ENCODE data around the gene URM1. TPM values are rescaled to one million over a fixed set of nuclear protein-coding genes. Genes with fewer than 3 reads are reported as not detected.

URM1 gene
- total RNA-seq, 1 experiment from 2014 or later: 84.8 TPM

GRCh38 chr9:128365525-128365924, 5.6 kb upstream of the URM1 start:
- ChIA-PET POLR2A (ENCODE audit: low non-redundant PET) (no interaction called here), CTCF (interaction anchor here (0.5 kb wide), 1 partner anchor 74 kb away, joined by 5 read pairs; no protein-coding TSS in a partner anchor)
- no TSS peak for BruUV-seq (replicated peaks)
- intact Hi-C loops (cut with micrococcal nuclease; ENCODE audit: unreplicated experiment): no loop called here
- Histone ChIP-seq H3K36me3 (ENCODE audit: insufficient read depth, low read length, poor library complexity, severe bottlenecking) (no peaks in the 10 kb centered on the region), H3K9me3 (ENCODE audit: low read depth, low read length, poor library complexity, severe bottlenecking) (no peaks in the 10 kb centered on the region), H3K27me3 (replicated peaks; ENCODE audit: insufficient read depth, low read depth, low read length, poor library complexity) (no peaks in the 10 kb centered on the region), H3K4me1 (ENCODE audit: insufficient read depth, low read length, poor library complexity, severe bottlenecking) (peaks cover 24% of the 10 kb centered on the region), H3K27ac (ENCODE audit: low read depth, low read length, poor library complexity, severe bottlenecking) (peak overlapping the region; percentile 79), H3K4me3 (ENCODE audit: low read depth, low read length, poor library complexity, severe bottlenecking) (peak overlapping the region; percentile 32)
- DNase-seq (ENCODE audit: low spot score): no peak
- no peak for TF ChIP-seq CTCF (conservative IDR thresholded peaks at IDR 0.05; ENCODE audit: low read depth, low read length)
- no peak for TF ChIP-seq EZH2 (IDR thresholded peaks at IDR 0.05; ENCODE audit: borderline replicate concordance, low read depth, low read length, poor library complexity, severe bottlenecking)

- H3K27ac ChIP-seq (ENCODE audit: low read depth, low read length, poor library complexity, severe bottlenecking): no peak overlapping the region
- intact Hi-C loops (cut with micrococcal nuclease; ENCODE audit: unreplicated experiment): no loop called here
- no peaks in the 10 kb centered on the region for H3K27me3 ChIP-seq (replicated peaks; ENCODE audit: insufficient read depth, low read depth, low read length, poor library complexity)
- H3K4me3 ChIP-seq (ENCODE audit: low read depth, low read length, poor library complexity, severe bottlenecking): no peak overlapping the region
- CTCF ChIA-PET: no interaction called here
- no peak for DNase-seq (ENCODE audit: low spot score)
- peaks cover 20% of the 10 kb centered on the region for H3K4me1 ChIP-seq (ENCODE audit: insufficient read depth, low read length, poor library complexity, severe bottlenecking)
- no peaks in the 10 kb centered on the region for H3K9me3 ChIP-seq (ENCODE audit: low read depth, low read length, poor library complexity, severe bottlenecking)
- no TSS peak for BruUV-seq (replicated peaks)
- TF ChIP-seq EZH2 (IDR thresholded peaks at IDR 0.05; ENCODE audit: borderline replicate concordance, low read depth, low read length, poor library complexity, severe bottlenecking) (no peak), CTCF (conservative IDR thresholded peaks at IDR 0.05; ENCODE audit: low read depth, low read length) (no peak)
- H3K36me3 ChIP-seq (ENCODE audit: insufficient read depth, low read length, poor library complexity, severe bottlenecking): no peaks in the 10 kb centered on the region
- POLR2A ChIA-PET (ENCODE audit: low non-redundant PET): no interaction called here
Observed at GRCh38 chr9:128369024-128369706, 2.0 kb upstream of the URM1 start.

- H3K4me1 ChIP-seq (ENCODE audit: insufficient read depth, low read length, poor library complexity, severe bottlenecking): peaks cover 10% of the 10 kb centered on the region
- H3K4me3 ChIP-seq (ENCODE audit: low read depth, low read length, poor library complexity, severe bottlenecking): peak overlapping the region; percentile 91
- intact Hi-C loops (cut with micrococcal nuclease; ENCODE audit: unreplicated experiment): no loop called here
- H3K36me3 ChIP-seq (ENCODE audit: insufficient read depth, low read length, poor library complexity, severe bottlenecking): no peaks in the 10 kb centered on the region
- BruUV-seq (replicated peaks): no TSS peak
- H3K27me3 ChIP-seq (replicated peaks; ENCODE audit: insufficient read depth, low read depth, low read length, poor library complexity): no peaks in the 10 kb centered on the region
- POLR2A ChIA-PET (ENCODE audit: low non-redundant PET): no interaction called here
- H3K9me3 ChIP-seq (ENCODE audit: low read depth, low read length, poor library complexity, severe bottlenecking): no peaks in the 10 kb centered on the region
- DNase-seq (ENCODE audit: low spot score): no peak
- CTCF ChIA-PET: interaction anchor here (1.2 kb wide), 1 partner anchor 8 kb away, joined by 4 read pairs; no protein-coding TSS in a partner anchor
- no peak for TF ChIP-seq EZH2 (IDR thresholded peaks at IDR 0.05; ENCODE audit: borderline replicate concordance, low read depth, low read length, poor library complexity, severe bottlenecking)
- TF ChIP-seq CTCF (conservative IDR thresholded peaks at IDR 0.05; ENCODE audit: low read depth, low read length): no peak
- H3K27ac ChIP-seq (ENCODE audit: low read depth, low read length, poor library complexity, severe bottlenecking): peak overlapping the region; percentile 77
Observed at GRCh38 chr9:128370367-128370751, 815 bp upstream of the URM1 start.

Data from A673 (cell line).